ENCODE results near the gene DIP2C.
"Not testable (repeated sequence)": the region's sequence is repeated elsewhere in the genome, so short reads cannot be mapped to it uniquely, and the experiment has no call there.

Gene DIP2C

DNA sequence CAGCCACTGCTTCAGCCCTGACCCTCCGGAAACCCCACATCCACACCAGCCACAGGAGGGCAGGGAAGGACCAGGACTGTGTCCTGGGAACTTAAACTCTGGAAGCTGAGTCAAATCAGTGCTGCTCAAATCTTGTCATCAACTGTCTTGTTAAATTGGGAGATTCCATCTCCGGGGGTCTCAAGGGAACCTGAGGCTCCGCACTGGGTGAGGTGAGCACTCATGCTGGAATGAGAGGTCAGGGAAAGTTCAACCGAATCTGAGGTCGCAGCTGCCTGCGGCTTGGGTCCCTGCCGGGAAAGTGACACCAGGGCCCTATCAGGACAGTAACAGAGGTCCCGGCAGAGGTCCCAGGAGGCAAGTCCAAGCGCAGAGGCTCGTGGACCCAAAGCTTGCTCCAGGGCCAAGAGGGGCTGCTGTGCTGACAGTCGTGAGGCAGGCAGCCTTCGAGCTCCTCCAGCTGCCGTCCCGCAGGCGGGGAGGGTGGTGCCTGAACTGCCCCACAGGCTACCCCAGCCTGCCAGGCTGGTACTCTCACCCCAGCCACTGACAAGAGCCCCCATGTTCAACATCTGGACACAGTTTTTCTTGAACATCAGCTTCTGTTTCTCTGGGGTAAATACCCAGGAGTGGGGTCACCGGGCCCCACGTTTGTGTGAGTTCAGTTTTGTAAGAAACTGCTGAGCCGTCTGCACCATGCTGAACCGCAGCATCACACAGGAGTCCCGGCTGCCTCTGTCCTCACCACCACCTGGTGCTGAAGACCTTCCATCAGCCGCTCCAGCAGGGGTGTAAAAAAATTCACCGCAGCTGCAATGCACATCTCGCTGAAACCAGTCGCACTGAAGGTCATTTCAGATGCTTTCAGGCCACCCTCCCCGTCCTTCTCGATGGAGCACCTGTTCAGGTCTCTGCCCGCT is 101.0 kb downstream of the DIP2C start:
- DNase-seq (ENCODE audit: low spot score) = no peak
- TF ChIP-seq, protein P1, sequence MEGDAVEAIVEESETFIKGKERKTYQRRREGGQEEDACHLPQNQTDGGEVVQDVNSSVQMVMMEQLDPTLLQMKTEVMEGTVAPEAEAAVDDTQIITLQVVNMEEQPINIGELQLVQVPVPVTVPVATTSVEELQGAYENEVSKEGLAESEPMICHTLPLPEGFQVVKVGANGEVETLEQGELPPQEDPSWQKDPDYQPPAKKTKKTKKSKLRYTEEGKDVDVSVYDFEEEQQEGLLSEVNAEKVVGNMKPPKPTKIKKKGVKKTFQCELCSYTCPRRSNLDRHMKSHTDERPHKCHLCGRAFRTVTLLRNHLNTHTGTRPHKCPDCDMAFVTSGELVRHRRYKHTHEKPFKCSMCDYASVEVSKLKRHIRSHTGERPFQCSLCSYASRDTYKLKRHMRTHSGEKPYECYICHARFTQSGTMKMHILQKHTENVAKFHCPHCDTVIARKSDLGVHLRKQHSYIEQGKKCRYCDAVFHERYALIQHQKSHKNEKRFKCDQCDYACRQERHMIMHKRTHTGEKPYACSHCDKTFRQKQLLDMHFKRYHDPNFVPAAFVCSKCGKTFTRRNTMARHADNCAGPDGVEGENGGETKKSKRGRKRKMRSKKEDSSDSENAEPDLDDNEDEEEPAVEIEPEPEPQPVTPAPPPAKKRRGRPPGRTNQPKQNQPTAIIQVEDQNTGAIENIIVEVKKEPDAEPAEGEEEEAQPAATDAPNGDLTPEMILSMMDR (IDR thresholded peaks at IDR 0.05; ENCODE audit: extremely low read depth, insufficient read depth, missing control alignments) = no peak
- in situ Hi-C loops (cut with MboI; ENCODE audit: low pct_unique_long_range_greater_than_20kb, low sequenced_read_pairs, unreplicated experiment) = no loop called here

DNA sequence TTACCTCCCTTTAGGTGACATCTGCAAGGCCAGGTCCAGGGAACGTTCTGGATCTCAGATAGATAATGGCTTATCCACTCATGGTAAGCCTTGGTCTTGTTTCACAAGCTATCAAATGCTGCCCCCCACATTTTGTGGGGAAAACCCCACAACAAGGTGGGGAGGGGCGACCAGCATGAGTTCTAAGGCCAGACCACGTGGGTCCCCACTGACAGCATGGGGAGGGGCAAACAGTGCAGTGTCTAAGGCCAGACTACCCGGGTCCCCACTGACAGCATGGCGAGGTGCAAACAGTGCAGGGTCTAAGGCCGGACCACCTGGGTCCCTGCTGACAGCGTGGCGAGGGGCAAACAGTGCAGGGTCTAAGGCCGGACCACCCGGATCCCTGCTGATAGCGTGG is 102.8 kb downstream of the DIP2C start:
- in situ Hi-C loops (cut with MboI; ENCODE audit: low pct_unique_long_range_greater_than_20kb, low sequenced_read_pairs, unreplicated experiment) = no loop called here
- no peak for DNase-seq (ENCODE audit: low spot score)
- TF ChIP-seq, protein P1 (IDR thresholded peaks at IDR 0.05; ENCODE audit: extremely low read depth, insufficient read depth, missing control alignments) = no peak

DNA sequence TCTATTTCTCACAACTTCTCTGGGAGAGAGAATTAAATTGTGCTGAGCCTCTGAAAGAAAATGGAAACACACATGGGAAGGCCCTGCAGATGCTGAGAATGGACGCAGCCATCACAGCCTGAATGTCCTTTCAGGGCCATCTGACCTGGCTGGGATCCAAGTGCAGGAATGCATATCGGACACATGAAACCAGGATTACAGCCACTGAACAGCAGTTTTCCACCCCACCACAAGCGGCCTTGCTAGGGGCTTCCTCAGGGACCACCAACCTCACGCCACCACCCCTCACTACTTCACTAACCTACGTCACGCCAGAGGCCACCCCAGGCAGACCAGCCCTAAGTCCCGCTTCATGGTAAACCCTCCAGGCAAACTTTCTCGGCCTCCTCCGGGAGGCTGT is 103.3 kb downstream of the DIP2C start:
- in situ Hi-C loops (cut with MboI; ENCODE audit: low pct_unique_long_range_greater_than_20kb, low sequenced_read_pairs, unreplicated experiment) = no loop called here
- TF ChIP-seq, protein P1 (IDR thresholded peaks at IDR 0.05; ENCODE audit: extremely low read depth, insufficient read depth, missing control alignments) = no peak
- DNase-seq (ENCODE audit: low spot score) = no peak

DNA sequence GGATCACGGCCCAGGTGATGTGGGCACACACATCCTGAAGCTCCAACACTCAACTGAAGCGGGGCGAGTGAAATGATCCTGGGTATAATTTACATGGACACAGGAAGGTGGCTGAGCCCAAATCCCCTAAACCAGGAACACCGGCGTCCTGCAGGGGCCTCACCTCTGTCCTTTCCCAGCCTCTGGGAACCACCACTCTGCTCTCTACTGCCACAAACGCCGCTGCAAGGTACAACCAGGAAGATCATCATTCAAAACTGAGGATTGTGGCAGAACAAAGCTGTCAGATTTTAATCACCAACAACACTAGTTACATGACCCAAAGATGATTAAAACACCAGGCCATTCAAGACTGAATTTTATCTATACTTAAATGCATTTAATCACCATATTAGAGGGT is 104.0 kb downstream of the DIP2C start:
- TF ChIP-seq, protein P1 (IDR thresholded peaks at IDR 0.05; ENCODE audit: extremely low read depth, insufficient read depth, missing control alignments) = no peak
- in situ Hi-C loops (cut with MboI; ENCODE audit: low pct_unique_long_range_greater_than_20kb, low sequenced_read_pairs, unreplicated experiment) = no loop called here
- DNase-seq (ENCODE audit: low spot score) = no peak

DNA sequence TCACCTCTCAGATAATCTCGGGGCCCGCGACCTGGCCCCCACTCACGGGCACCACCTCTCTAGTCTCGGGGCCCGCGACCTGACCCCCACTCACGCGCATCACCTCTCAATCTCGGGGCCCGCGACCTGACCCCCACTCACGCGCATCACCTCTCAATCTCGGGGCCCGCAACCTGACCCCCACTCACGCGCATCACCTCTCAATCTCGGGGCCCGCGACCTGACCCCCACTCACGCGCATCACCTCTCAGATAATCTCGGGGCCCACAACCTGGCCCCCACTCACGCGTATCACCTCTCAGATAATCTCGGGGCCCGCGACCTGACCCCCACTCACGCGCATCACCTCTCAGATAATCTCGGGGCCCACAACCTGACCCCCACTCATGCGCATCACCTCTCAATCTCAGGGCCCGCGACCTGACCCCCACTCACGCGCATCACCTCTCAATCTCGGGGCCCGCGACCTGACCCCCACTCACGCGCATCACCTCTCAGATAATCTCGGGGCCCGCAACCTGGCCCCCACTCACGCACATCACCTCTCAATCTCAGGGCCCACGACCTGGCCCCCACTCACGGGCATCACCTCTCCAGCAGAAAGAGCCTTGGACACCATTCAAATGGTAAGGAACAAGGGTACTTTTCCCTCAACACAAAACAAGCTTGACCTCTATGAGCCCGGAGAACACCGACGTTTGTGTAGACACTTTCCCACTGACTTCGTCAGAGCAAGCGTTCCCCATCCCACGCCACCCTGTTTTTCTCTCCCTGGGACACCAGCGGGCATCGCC is 104.8 kb downstream of the DIP2C start:
- DNase-seq (ENCODE audit: low spot score); in situ Hi-C loops (cut with MboI; ENCODE audit: low pct_unique_long_range_greater_than_20kb, low sequenced_read_pairs, unreplicated experiment): not testable (repeated sequence)

DNA sequence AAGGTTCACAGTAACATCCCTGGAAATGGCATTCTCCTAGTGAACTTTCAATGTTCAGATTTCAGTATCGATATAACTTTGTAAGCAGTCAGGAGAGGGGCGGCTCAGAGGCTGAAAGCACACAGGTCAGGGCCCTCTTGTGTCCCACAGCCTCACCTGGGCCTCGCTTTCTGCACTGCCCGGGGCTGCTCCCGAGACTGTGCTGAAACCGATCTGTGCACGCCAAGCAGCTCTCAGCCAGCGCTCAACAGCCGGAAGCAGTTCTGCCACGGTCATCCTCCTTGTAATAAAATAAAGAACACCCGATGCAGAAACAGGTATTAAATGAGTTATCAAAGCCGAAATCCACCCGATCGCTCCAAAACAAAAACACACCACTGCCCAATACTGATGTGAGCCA is 106.0 kb downstream of the DIP2C start:
- TF ChIP-seq, protein P1 (IDR thresholded peaks at IDR 0.05; ENCODE audit: extremely low read depth, insufficient read depth, missing control alignments) = no peak
- in situ Hi-C loops (cut with MboI; ENCODE audit: low pct_unique_long_range_greater_than_20kb, low sequenced_read_pairs, unreplicated experiment) = no loop called here
- no peak for DNase-seq (ENCODE audit: low spot score)
